ENCODE data around the gene KLK2.

KLK2 gene
- 0 reads per million in 2 donors for total RNA-seq

- no peak for DNase-seq
These were observed at the start of gene KLK2 for GRCh38 chr19:50873056-50873455. Gene KLK2 (plus strand): TSS chr19:50873439. CDS start chr19:50873474, 35 bp downstream.

GRCh38 chr19:50826492-50827240, 46.6 kb upstream of the KLK2 start:
- no peak for DNase-seq

GRCh38 chr19:50827476-50827875, 45.8 kb upstream of the KLK2 start:
- no peak for DNase-seq

GRCh38 chr19:50829801-50830200, 43.4 kb upstream of the KLK2 start:
- no peak for DNase-seq

GRCh38 chr19:50830266-50831025, 42.8 kb upstream of the KLK2 start:
- DNase-seq: no peak

GRCh38 chr19:50831026-50831396, 42.2 kb upstream of the KLK2 start:
- DNase-seq: no peak

GRCh38 chr19:50832666-50833065, 40.6 kb upstream of the KLK2 start:
- no peak for DNase-seq

GRCh38 chr19:50833117-50833801, 40.0 kb upstream of the KLK2 start, which contains the start of gene KLK15:
Gene KLK15 (minus strand): TSS chr19:50833574. CDS start chr19:50831492, 2,082 bp downstream.
- DNase-seq: no peak

GRCh38 chr19:50833802-50834167, 39.5 kb upstream of the KLK2 start:
- no peak for DNase-seq

- DNase-seq: no peak
These were observed 38.0 kb upstream of the KLK2 start for GRCh38 chr19:50835103-50835784.

GRCh38 chr19:50835785-50836542, 37.3 kb upstream of the KLK2 start:
- DNase-seq: peak; percentile 46

GRCh38 chr19:50836543-50837195, 36.6 kb upstream of the KLK2 start:
- no peak for DNase-seq

- DNase-seq: no peak
These were observed 35.9 kb upstream of the KLK2 start for GRCh38 chr19:50837300-50837699.

GRCh38 chr19:50838239-50838638, 35.0 kb upstream of the KLK2 start:
- no peak for DNase-seq

- no peak for DNase-seq
These were observed 33.3 kb upstream of the KLK2 start for GRCh38 chr19:50839712-50840655.

GRCh38 chr19:50842130-50842529, 31.1 kb upstream of the KLK2 start:
- no peak for DNase-seq

GRCh38 chr19:50843205-50843604, 30.0 kb upstream of the KLK2 start:
- no peak for DNase-seq

- DNase-seq: no peak
These were observed 29.5 kb upstream of the KLK2 start for GRCh38 chr19:50843701-50844221.

GRCh38 chr19:50844296-50844935, 28.8 kb upstream of the KLK2 start:
- no peak for DNase-seq

GRCh38 chr19:50850738-50851137, 22.5 kb upstream of the KLK2 start:
- no peak for DNase-seq
